ENCODE results near the gene LGR4.

- TF ChIP-seq, protein P1, sequence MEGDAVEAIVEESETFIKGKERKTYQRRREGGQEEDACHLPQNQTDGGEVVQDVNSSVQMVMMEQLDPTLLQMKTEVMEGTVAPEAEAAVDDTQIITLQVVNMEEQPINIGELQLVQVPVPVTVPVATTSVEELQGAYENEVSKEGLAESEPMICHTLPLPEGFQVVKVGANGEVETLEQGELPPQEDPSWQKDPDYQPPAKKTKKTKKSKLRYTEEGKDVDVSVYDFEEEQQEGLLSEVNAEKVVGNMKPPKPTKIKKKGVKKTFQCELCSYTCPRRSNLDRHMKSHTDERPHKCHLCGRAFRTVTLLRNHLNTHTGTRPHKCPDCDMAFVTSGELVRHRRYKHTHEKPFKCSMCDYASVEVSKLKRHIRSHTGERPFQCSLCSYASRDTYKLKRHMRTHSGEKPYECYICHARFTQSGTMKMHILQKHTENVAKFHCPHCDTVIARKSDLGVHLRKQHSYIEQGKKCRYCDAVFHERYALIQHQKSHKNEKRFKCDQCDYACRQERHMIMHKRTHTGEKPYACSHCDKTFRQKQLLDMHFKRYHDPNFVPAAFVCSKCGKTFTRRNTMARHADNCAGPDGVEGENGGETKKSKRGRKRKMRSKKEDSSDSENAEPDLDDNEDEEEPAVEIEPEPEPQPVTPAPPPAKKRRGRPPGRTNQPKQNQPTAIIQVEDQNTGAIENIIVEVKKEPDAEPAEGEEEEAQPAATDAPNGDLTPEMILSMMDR (IDR thresholded peaks at IDR 0.05): no peak
- TF ChIP-seq ZFX (IDR thresholded peaks at IDR 0.05; ENCODE audit: borderline replicate concordance): no peak
These were observed 118.8 kb downstream of the LGR4 start for GRCh38 chr11:27353593-27354358.

Measured in 22Rv1 (cell line).